ENCODE data around the gene ANKRD12. TPM values are rescaled to one million over a fixed set of nuclear protein-coding genes. Genes with fewer than 3 reads are reported as not detected.
"Not testable (repeated sequence)": the region's sequence is repeated elsewhere in the genome, so short reads cannot be mapped to it uniquely, and the experiment has no call there.

Gene ANKRD12
- 100 to 1,000 TPM in 3 of 4 donors, 10 to 100 TPM in 1; 84.7 to 137 (median 122) TPM for total RNA-seq

GRCh38 chr18:9136315-9137155 is at the start of gene ANKRD12:
ANKRD12 (plus strand) TSS chr18:9136781; CDS start chr18:9182433, 45,652 bp downstream.
- Histone ChIP-seq H3K9me3 (no peaks in the 10 kb centered on the region), H3K4me1 (peaks cover 6 to 68% (median 24%) of the 10 kb centered on the region in 3 donors)
- WGBS, 2 donors (ENCODE audit: low coverage in 1 of 2) = 0% methylated on average over 9 of the region's 95 CpGs; no CpG with 5 or more reads in 1 of the 2 donors

DNA sequence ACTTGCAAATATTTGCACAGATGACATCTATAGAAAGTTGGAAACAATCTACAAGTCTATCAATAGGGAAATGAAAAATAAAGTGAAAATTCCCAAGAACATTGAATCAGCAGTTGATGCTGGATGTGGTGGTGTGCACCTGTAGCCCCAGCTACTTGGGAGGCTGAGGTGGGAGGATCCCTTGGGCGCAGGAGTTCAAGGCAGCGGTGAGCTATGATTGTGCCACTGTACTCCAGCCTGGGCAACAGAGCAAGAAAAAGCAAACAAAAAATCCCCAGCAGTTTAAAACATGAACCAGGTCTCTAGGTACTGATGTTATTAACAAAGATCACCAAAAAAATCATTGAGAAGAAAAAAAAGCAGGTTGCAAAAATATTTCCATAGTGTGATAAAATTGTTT is 49.4 kb upstream of the ANKRD12 start:
- no peaks in the 10 kb centered on the region for H3K36me3 ChIP-seq
- no peaks in the 10 kb centered on the region for H3K27me3 ChIP-seq
- no peak for ATAC-seq
- H3K4me1 ChIP-seq = peaks cover 0 to 21% (median 0%) of the 10 kb centered on the region in 3 donors
- H3K27ac ChIP-seq = no peak overlapping the region
- H3K9me3 ChIP-seq = no peaks in the 10 kb centered on the region
- WGBS, 2 donors (ENCODE audit: low coverage in 1 of 2) = 100% methylated on average over 2 of the region's 2 CpGs
- H3K4me3 ChIP-seq = no peak overlapping the region
- TF ChIP-seq EP300 (IDR thresholded peaks at IDR 0.05) (no peak), POLR2AphosphoS5 (IDR thresholded peaks at IDR 0.05) (no peak), POLR2A (IDR thresholded peaks at IDR 0.05) (no peak), CTCF (IDR thresholded peaks at IDR 0.05) (no peak)

More at GRCh38 chr18:9136315-9137155, at the start of gene ANKRD12:
- peak within 1 kb of the TSS; percentile 73 to 99 for H3K4me3 ChIP-seq
- no peaks in the 10 kb centered on the region for H3K27me3 ChIP-seq
- TF ChIP-seq EP300 (IDR thresholded peaks at IDR 0.05) = no peak
- TF ChIP-seq POLR2A (IDR thresholded peaks at IDR 0.05) = peak; percentile 77 to 92
- peak; percentile 92 for TF ChIP-seq POLR2AphosphoS5 (IDR thresholded peaks at IDR 0.05)
- H3K27ac ChIP-seq = peak within 1 kb of the TSS; percentile 95 to 100 (median 98)
- peak; percentile 95 for ATAC-seq
- H3K36me3 ChIP-seq = peaks cover 0 to 16% of the 10 kb centered on the region in 2 donors

- Histone ChIP-seq H3K27ac (no peak overlapping the region), H3K36me3 (no peaks in the 10 kb centered on the region), H3K4me3 (no peak overlapping the region), H3K27me3 (no peaks in the 10 kb centered on the region), H3K4me1 (peaks cover 0 to 21% (median 0%) of the 10 kb centered on the region in 3 donors), H3K9me3 (no peaks in the 10 kb centered on the region)
- no peak for ATAC-seq
- TF ChIP-seq CTCF (IDR thresholded peaks at IDR 0.05) (no peak), POLR2A (IDR thresholded peaks at IDR 0.05) (no peak), POLR2AphosphoS5 (IDR thresholded peaks at IDR 0.05) (no peak), EP300 (IDR thresholded peaks at IDR 0.05) (no peak)
- 98 to 100% methylated on average over 2 to 5 of the region's 5 CpGs for WGBS, 2 donors (ENCODE audit: low coverage in 1 of 2)
These were observed 48.3 kb upstream of the ANKRD12 start for GRCh38 chr18:9088252-9088651.

GRCh38 chr18:9088727-9089126 is 47.9 kb upstream of the ANKRD12 start:
- H3K4me3 ChIP-seq, H3K27me3 ChIP-seq, H3K9me3 ChIP-seq, H3K27ac ChIP-seq, H3K36me3 ChIP-seq, ATAC-seq: not testable (repeated sequence)
- whole genome bisulfite sequencing, 2 donors (ENCODE audit: low coverage in 1 of 2) = 100% methylated on average over 2 of the region's 2 CpGs
- H3K4me1 ChIP-seq = peaks cover 0 to 22% (median 0%) of the 10 kb centered on the region in 3 donors

GRCh38 chr18:9090578-9090977 is 46.0 kb upstream of the ANKRD12 start:
- peaks cover 8 to 40% (median 14%) of the 10 kb centered on the region in 3 donors for H3K4me1 ChIP-seq
- no peaks in the 10 kb centered on the region for H3K27me3 ChIP-seq
- H3K9me3 ChIP-seq = no peaks in the 10 kb centered on the region
- H3K27ac ChIP-seq = peak overlapping the region in 1 of 4 donors; percentile 37
- WGBS, 2 donors (ENCODE audit: low coverage in 1 of 2) = 69 to 78% methylated on average over 3 to 5 of the region's 5 CpGs
- no peaks in the 10 kb centered on the region for H3K36me3 ChIP-seq
- H3K4me3 ChIP-seq = no peak overlapping the region
- no peak for ATAC-seq
- no peak for TF ChIP-seq POLR2AphosphoS5 (IDR thresholded peaks at IDR 0.05)
- no peak for TF ChIP-seq EP300 (IDR thresholded peaks at IDR 0.05)
- no peak for TF ChIP-seq CTCF (IDR thresholded peaks at IDR 0.05)
- TF ChIP-seq POLR2A (IDR thresholded peaks at IDR 0.05) = no peak
